HG03159 (cell line): ENCODE results near the gene BAAT.
"Not testable (repeated sequence)": the region's sequence is repeated elsewhere in the genome, so short reads cannot be mapped to it uniquely, and the experiment has no call there.

Experiments used
- ATAC-seq: cut with Tn5 transposase; IDR thresholded peaks from one replicate; pipeline ENCODE4 v1.9.1; 2021; ENCODE audit warnings: mild to moderate bottlenecking, moderate library complexity; ENCODE audit not compliant: unreplicated experiment

BAAT gene

DNA sequence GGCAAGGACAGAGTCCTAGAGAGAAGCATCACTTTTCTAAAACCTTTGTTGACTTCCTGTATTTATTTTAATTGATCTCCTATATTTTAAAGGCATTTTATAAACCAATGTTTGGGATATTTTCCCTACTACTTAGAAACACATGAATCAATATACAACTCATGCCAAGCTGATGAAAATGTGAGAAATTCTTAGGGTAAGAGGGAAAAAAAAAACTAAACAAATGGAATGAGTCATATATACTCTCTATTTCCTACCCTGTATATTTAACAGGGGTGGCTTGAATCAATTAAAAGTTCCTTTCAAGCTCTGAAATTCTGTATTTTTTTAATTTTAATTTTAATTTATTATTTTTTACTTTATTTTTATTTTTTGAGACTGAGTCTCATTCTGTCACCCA, 19.6 kb downstream of the BAAT start:
- no peak for ATAC-seq

DNA sequence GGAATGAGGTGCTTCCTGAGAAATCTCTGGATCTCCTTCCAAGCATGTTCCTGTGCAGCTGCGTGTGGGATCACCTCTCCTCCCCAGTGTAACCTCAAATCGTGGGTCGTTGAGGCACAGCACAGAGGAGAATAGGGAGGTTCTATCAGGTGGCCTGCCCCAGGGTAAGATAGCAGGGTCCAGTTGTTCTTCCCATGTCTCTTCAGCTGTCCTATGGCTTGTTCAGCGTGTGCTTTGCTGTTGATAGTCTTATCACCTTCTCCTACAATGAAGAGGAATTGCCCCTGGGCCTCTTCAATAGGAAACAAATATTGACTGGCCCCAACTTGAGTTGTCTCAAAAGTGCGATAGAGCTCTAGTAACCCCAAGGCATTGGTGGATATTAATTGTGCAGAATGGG, 22.4 kb downstream of the BAAT start:
- ATAC-seq, result no peak

DNA sequence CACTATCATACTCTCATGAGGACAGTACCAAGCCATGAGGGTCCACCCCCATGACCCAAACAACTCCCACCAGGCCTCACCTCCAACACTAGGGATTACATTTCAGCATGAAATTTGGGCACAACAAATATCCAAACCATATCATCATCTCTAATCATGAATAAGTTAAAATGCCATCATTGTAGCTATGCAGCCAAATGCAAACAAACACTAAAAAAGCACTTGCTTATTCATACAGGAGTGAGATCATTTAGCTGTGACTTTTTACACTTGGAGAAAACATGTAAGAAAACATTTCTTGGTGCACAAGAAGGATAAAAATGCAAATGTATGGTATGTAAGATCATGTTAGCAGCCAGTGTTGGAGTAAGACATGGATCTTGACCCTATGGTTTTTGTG, 24.2 kb downstream of the BAAT start:
- no peak for ATAC-seq

DNA sequence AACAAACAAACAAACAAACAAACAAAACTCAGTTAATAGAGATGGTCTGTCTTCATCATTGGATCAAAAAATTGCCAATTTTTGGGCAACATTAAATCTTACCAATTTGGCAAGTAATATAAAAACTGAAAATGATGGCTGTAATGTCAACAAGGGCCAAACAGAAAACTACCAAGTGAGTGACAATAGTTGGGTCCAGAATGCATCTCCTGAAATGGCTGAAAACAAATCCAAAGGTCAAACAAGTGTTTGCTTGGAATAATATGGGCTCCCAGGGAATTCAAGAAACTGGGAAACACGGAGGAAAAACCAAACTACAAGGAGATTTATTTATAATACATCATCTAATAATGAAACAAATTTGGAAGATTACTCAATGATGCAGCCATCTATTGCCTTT, 25.1 kb downstream of the BAAT start:
- no peak for ATAC-seq

DNA sequence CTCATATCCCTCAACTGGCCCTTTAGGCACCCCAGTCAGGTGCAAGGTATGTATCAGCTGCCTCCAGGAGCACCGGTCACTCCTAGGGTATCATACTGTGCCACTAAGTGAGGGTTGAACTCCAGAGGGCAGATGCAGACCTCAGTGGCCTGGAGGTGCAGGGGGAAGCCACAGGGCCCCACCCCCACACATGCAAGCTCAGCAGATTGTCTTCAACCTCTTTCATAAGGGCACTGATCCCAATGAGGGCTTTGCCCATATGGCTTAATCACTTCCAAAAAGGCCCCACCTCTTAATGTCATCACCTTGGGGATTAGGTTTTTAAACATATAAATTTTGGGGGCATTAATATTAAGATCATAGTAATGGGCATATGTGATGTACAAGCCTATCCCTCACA, 28.2 kb downstream of the BAAT start:
- no peak for ATAC-seq

DNA sequence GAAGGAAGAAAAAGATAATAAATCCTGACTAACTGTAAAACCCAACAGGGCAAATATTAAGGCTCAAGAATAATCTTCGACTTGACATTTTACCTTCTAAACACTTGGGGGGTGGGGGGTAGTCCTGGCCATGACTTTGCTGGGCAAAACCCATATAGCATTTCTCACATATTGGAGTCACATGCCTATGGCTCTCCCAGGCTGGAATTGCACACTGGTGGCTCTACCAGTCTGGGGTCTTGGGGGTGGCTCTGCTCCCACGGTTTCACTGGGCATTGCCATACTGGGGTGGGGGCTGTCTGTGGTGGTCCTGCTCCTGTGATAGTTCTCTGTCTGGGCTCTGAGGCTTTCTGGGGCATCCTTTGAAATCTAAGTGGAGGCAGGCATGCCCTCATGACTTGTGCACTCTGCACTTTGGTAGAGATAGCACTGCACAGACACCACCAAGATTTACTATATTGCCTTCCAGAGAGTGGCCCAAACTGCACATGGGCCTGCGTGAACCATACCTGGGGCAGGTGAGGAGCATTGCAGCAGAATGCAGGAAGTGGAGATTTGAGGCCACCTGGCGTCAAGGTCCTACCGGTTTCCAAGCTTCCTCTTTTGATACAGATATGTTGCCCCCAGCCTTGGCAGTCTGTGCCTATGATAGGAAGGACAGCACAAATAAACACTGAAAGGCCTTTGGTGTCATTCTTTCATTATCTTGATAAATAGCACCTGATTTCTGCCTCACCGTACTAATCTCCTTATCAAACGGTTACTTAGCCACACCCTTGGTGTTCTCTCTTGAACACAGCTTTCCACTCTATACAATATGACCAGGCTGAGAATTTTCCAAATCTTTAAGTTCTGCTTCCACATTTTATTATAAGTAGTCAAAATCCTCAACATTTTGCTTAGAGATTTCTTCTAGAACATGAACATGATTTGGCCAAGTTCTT, 29.8 kb downstream of the BAAT start:
- no peak for ATAC-seq

DNA sequence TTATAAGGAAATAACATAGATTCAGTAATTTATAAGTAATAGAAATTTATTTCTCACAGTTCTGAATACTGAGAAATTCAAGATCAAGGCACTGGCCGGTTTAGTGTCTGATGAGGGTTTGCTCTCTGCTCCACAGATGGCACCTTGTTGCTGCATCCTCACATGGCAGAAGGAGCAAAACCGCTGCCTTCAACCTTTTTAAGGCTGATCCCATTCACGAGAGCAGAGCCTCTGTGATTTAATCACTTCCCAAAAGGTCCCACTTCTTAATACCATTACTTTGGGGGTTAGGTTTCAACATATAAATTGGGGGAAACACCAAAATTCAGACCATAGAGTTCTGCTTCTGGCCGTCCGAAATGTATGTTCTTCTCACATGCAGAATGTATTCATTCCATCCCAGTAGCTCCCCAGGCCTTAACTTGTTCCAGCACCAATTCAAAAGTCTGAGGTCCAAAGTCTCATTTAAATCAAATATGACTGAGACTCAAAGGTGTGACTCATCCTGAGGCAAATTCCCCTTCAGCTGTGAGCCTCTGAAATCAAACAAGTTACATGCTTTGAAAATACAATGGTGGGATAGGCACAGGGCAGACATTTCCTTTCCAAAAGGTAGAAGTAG, 30.6 kb downstream of the BAAT start:
- no peak for ATAC-seq

DNA sequence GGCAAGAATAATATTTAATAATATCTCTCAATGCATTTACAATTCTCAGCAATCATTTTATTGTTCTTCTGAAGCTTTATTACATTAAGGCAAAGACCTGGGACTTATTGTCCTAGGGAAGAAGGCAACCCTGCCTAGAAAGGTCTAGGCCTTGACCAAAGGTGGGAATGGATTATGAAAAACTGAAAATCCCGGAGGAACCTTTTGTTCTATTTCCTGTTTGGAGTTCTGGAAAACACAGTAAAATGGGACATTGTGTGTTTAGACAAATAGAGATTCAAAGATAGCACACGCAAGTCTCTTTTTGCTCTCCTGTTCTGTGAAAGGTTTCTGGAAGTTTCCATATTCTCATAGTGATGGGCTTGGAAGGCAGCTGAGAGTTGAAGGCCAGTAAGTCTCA, 31.1 kb downstream of the BAAT start:
- no peak for ATAC-seq

DNA sequence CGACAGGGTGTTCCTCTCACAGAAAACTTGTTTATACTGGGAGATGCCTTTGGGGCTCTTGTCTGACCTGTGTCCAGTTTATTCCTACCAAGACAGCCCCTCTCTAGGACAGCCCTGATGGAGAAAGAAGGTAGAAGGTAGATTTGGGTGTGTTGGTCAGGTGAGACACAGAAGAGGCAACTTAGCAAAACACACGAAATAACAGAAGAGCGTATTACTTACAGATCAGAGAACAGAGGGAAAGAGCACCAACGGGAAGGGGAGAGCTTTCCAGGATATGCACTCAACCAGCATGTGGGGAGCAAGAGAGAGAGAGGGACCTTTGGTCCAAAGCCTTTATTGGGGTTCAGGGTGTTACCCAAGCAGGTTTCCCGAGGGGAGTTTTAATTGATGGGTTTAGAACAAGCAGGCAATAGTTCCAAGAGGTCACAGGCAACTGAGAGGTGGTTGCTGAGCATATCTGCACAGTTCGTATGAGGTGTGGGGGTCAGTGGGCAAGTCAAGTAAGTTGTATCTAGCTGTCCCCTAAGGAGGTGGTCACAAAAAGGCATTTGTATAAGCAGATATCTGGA, 31.8 kb downstream of the BAAT start:
- ATAC-seq, result no peak

DNA sequence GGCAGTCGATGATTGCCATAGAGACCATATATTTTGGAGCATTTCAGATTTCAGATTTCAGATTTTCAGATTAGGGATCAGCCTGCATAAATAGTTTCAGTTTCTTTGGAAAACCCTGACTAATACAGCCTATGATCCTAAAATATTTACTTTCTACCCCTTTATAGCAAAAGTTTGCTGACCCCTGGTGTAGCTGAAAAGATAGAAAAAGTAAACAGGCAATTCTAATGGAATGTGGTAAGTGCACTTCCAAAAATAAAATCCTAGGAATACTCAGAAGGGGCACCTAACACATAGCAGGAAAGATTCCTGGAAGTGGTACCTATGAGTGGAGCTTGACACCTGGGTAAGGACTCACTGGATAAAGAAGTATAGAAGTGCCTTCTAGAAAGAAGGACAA, 34.5 kb downstream of the BAAT start:
- ATAC-seq, result no peak

DNA sequence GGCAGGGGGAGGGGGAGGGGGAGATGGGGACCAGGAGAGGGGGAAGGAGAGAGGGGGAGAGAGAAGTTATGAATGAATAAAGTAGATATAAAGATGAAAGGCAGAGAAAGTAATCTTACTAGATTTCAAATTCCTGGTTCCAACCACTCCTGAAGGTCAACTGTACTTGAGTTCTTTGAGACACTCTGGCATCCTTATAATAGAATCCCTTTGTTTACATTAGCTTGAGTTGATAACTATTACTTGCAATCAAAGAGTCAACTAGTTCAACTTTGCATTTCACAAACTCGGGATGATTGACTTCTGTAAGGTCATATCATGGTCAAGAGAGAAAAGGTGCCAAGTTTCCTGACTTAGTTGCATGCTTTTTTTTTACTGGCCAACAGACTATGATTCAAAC, 42.2 kb downstream of the BAAT start:
- ATAC-seq, result no peak

DNA sequence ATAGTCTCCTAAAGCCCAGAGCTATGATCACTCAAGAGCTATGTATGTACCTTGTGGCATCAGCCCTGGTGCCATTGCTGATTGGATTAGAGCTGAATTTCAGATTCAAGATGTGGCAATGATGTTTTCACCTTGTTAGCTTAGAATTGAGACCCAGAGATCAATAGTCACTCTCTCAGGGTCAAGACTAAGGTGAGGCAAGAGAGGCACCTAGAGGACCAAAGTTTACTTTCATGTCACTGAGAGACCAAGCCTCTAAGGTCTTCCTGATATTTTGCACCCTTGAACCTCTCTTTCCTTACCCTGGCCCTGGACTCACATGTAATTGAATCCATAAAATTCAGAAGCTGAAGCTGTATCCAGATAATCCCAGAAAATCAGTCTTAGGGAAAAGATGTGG, 42.8 kb downstream of the BAAT start:
- ATAC-seq, result no peak

DNA sequence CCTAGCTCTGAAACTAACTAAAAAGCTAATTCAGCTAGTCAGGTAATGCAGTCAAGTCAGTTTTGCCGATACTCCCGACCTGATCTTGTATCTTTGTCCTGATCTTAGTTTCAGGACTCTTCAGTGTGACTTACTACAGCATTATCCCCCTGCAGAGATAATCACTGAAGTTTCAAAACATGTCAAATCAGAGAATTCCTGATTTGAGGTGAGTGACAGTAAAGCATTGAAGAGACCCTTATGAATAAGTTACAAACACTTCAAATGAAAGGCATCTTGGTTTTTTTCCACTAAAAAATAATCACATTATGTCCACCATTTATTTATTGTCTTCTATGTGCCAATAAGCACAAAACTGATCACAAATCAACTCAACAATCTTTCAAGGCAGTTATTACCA, 47.6 kb downstream of the BAAT start:
- no peak for ATAC-seq

DNA sequence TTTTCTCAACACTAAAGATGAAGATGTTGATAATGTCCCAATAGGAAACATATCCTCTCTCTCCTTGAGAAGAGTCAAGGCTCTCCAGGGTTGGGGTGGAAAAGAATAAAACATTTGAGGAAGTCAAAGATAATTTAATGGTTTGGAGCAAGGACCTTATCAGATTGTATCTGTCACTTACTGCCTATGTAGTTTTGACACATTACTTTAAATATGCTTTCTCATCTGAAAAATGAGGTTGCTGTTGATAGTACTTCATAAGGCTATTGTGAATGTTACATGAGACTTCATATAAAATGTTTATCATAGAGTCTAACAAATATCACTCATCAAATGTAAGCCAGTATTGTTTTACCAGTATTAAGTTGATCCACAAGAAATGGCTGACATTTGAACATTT, 48.7 kb downstream of the BAAT start:
- ATAC-seq, result no peak

DNA sequence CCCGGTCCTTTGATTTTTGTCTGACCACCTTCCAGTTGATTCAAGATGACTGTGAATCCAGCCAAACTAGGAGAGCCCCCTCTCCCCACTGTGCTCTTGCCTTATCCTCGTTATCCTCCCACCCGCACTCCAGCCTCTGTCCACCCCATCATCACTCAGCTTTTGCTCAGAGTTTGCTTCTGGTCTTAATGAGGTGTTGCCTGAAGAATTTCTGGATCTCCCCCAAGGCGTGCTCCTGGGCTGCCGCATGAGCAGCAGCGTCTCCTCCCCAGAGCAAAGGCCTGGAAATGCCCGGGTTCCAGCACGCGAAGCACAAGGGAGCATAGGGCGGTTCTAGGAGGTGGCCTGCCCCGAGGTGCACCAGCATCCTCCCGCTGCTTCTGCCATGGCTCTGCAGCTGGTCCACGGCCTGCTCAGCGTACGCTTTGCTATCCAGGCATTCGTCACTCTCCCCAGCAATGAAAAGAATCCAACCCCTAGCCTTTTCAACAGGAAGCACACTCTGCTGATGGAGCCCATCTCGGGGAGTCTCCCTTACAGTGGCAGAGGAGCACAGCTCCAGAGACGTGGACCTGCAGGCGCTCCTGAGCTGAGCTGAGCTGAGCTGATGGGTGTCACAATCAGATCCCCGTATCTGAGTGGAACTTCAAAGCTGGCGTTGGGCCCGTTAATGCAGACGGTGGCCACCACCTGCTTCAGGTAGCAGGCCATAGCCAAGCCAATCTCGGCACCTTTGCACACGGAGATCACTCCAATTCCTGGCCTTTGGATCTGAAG, 50.7 kb downstream of the BAAT start:
- no peak for ATAC-seq

DNA sequence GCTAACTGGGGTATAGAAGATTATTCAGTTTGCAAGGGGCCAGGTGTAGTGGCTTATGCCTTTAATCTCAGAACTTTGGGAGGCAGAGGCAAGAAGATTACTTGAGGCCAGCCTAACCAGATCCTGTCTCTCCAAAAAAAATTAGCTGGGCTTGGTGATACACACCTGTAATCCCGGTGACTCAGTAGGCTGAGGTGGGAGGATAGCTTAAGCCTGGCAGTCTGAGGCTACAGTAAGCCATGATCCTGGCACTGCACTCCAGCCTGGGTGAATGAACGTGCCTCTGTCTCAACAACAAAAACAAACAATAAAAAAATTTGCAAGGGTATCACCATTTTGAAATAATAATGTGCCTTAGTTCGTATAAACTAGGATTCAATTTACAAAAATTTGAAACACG, 51.3 kb downstream of the BAAT start:
- no peak for ATAC-seq

DNA sequence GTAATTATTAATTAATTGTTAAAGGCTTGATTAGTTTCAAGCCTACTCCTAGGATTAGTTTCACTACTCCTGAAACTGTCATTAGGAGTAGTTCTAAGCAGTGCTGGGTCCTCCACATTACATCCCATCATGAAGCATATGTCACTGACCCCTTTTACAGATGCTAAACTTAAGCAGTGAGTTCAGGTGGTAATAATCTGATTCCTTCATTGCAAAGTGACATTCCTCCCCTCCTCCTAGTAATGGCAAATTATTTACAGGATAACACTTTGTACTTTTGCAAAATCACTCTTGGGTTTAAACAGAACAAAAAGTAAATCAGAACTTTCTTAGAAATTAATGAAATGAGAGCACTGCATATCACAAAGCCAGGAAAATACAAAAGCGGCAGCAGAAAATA, 52.4 kb downstream of the BAAT start:
- ATAC-seq, result no peak

DNA sequence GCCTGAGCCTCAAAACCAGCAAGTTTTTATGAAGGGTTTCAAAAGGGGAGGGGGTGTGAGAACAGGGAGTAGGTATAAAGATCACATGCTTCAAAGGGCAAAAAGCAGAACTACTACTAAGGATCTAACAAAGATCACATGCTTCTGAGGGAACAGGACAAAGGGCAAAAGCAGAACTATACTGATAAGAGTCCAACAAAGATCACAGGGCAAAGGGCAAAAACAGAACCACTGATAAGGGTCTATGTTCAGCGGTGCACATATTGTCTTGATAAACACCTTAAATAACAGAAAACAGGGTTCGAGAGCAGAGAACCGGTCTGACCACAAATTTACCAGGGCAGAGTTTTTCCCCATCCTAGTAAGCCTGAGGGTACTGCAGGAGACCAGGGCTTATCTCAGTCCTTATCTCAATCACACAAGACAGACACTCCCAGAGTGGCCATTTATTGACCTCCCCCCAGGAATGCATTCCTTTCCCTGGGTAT, 57.3 kb downstream of the BAAT start:
- ATAC-seq, result not testable (repeated sequence)

DNA sequence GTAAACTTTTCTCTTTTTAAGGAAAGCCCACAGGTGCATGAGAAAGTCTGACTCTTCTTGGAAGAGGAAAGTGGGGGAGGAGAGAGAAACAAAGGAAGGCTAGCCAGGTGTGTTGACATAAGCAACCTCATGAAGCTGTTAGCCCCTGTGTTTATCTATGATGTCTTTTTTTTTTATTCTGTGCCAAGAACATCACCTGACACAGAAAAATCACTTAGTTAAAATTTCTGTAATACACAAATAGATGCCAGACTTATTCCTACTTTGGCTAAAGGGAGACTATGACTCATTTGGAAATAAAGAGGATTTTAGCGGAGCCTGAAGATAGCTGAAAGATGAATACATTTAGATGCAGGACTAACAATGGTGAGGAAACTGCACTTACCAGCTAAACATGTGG, 58.3 kb downstream of the BAAT start:
- ATAC-seq, result no peak

DNA sequence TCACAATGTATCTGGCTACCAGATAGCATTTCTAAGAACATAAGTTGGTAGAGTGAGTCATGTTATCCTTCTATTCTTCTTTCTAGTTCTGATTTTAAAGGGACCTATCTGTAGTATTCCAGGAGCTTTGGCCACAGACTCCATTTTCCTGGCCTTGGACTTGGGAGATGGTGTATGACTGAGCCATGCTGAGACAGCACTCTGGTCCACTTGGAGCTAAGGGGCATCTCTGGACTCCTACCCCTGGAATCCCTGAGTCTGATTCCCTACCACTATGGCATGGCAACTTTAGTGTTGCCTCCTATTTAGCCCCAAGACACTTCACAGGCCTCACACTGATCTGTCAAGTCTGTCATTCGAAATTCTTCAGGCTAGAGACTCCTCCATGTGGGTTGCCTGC, 58.8 kb downstream of the BAAT start:
- no peak for ATAC-seq

DNA sequence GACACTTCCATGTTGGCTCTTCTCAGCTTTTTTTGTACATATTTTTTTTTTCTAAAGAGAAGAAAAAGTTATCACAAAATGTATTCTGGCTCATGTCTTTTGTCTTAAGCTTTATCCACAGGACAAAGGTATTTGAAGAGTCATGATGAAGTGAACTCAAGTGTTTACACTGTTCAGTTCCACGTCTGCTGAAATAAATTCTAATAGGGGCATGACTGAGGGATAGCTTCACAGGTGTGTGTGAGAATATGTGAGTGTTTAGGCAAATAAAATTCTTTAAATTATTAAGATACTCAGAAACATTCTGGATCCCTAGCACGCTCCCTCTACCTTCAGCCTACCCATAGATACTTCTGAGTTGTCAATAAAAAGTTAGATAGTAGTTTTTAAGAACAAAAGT, 59.8 kb downstream of the BAAT start:
- ATAC-seq, result no peak
